Fibroblast of skin of abdomen (primary cell): Measurements from ENCODE around the gene PLCG2.
"Not testable (repeated sequence)": the region's sequence is repeated elsewhere in the genome, so short reads cannot be mapped to it uniquely, and the experiment has no call there.

Experiments
- DNase-seq: peaks from one replicate; pipeline ENCODE4 v3.0.0-alpha.2; 2013

The PLCG2 gene

GRCh38 chr16:82007189-82007588 is 228.1 kb downstream of the PLCG2 start:
- DNase-seq: no peak

GRCh38 chr16:82008957-82009592 is 230.0 kb downstream of the PLCG2 start:
- no peak for DNase-seq

- not testable (repeated sequence) for DNase-seq
Observed at GRCh38 chr16:82009789-82010188, 230.7 kb downstream of the PLCG2 start.

GRCh38 chr16:82010649-82011048 is 231.6 kb downstream of the PLCG2 start:
- no peak for DNase-seq

- DNase-seq: no peak
Observed at GRCh38 chr16:82011199-82011641, 232.1 kb downstream of the PLCG2 start, which contains the start of gene SDR42E1. TSS of gene SDR42E1 (minus strand) at chr16:82011470. CDS start at chr16:82000858, 10,612 bp downstream.
